ENCODE data around the gene MYH14. TPM values are rescaled to one million over a fixed set of nuclear protein-coding genes. Genes with fewer than 3 reads are reported as not detected.

MYH14 gene
- total and polyA plus RNA-seq, 9 of the 15 experiments (the other 6 are each of a cell fraction or from before 2014, with no cell fraction given), result 0.04 to 0.86 (median 0.19) TPM; not detected in 2

DNA sequence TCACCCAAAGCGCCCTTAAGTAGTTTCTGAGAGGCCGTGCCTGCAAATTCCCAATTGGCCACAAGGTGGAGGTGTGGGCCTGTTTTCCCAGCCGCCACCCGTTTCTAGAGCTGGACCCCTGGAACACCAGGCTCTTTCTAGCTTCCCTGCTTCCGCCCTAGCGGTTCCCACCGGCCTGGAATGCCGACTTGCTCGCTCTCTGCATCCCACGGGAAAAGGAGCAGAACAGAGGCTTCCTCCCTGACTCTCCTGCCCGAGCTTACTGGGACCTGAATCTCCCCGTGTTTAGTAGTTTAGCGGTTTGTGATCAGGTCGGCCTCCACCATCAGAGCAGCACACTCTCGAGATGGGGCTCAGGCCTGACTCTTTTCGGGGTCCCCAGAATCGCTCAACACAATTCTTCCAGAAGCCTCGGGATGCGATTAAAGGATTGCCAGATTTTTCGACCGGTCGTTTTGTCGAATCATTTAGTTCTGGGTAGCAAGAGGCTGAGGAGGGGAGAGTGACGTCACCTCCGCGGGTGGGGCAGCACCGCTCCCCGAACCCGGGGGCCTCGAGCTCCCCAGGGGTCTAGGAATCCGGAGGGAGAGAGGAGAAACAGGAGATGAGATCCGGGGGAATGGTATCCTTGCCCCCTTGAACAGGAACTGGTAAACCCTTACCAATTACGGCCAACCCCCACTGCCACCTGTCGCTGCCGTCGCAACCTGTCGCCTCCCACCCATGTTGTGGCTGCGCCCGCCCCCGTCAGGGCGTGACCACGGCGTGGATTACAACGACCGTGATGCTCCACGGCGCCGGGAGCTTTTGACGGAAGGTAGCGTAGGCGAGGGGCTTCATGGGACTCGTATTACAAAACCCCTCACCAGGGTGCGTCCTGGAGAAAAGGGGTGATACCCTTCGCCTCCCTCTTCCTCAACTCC is 154.0 kb downstream of the MYH14 start (continued):
- TF ChIP-seq TEAD1 (CRISPR knock-in tag; IDR thresholded peaks at IDR 0.05), result no peak
- TF ChIP-seq NRF1 (conservative IDR thresholded peaks at IDR 0.05 in 1 of 2, IDR thresholded peaks at IDR 0.05 in 1 of 2), result no peak
- TF ChIP-seq POLR2AphosphoS2 (IDR thresholded peaks at IDR 0.05; ENCODE audit: low read length), result no peak; the same call in 1 of the 2 replicates
- TF ChIP-seq, protein P1, sequence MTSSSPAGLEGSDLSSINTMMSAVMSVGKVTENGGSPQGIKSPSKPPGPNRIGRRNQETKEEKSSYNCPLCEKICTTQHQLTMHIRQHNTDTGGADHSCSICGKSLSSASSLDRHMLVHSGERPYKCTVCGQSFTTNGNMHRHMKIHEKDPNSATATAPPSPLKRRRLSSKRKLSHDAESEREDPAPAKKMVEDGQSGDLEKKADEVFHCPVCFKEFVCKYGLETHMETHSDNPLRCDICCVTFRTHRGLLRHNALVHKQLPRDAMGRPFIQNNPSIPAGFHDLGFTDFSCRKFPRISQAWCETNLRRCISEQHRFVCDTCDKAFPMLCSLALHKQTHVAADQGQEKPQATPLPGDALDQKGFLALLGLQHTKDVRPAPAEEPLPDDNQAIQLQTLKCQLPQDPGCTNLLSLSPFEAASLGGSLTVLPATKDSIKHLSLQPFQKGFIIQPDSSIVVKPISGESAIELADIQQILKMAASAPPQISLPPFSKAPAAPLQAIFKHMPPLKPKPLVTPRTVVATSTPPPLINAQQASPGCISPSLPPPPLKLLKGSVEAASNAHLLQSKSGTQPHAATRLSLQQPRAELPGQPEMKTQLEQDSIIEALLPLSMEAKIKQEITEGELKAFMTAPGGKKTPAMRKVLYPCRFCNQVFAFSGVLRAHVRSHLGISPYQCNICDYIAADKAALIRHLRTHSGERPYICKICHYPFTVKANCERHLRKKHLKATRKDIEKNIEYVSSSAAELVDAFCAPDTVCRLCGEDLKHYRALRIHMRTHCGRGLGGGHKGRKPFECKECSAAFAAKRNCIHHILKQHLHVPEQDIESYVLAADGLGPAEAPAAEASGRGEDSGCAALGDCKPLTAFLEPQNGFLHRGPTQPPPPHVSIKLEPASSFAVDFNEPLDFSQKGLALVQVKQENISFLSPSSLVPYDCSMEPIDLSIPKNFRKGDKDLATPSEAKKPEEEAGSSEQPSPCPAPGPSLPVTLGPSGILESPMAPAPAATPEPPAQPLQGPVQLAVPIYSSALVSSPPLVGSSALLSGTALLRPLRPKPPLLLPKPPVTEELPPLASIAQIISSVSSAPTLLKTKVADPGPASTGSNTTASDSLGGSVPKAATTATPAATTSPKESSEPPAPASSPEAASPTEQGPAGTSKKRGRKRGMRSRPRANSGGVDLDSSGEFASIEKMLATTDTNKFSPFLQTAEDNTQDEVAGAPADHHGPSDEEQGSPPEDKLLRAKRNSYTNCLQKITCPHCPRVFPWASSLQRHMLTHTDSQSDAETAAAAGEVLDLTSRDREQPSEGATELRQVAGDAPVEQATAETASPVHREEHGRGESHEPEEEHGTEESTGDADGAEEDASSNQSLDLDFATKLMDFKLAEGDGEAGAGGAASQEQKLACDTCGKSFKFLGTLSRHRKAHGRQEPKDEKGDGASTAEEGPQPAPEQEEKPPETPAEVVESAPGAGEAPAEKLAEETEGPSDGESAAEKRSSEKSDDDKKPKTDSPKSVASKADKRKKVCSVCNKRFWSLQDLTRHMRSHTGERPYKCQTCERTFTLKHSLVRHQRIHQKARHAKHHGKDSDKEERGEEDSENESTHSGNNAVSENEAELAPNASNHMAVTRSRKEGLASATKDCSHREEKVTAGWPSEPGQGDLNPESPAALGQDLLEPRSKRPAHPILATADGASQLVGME (CRISPR knock-in tag; IDR thresholded peaks at IDR 0.05), result peak; percentile 43; the same call in 1 of the 2 replicates
- TF ChIP-seq RBFOX2 (IDR thresholded peaks at IDR 0.05; ENCODE audit: low read depth, low read length), result peak; percentile 73
- TF ChIP-seq, protein P2, sequence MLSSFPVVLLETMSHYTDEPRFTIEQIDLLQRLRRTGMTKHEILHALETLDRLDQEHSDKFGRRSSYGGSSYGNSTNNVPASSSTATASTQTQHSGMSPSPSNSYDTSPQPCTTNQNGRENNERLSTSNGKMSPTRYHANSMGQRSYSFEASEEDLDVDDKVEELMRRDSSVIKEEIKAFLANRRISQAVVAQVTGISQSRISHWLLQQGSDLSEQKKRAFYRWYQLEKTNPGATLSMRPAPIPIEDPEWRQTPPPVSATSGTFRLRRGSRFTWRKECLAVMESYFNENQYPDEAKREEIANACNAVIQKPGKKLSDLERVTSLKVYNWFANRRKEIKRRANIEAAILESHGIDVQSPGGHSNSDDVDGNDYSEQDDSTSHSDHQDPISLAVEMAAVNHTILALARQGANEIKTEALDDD (IDR thresholded peaks at IDR 0.05), result no peak
- no peak for TF ChIP-seq DIDO1 (tag; IDR thresholded peaks at IDR 0.05; ENCODE audit: low read depth)
- TF ChIP-seq FOXA3 (CRISPR knock-in tag; conservative IDR thresholded peaks at IDR 0.05 in 1 of 2, IDR thresholded peaks at IDR 0.05 in 1 of 2), result no peak
- TF ChIP-seq ZNF140 (CRISPR knock-in tag; IDR thresholded peaks at IDR 0.05), result no peak
- TF ChIP-seq, protein P3, sequence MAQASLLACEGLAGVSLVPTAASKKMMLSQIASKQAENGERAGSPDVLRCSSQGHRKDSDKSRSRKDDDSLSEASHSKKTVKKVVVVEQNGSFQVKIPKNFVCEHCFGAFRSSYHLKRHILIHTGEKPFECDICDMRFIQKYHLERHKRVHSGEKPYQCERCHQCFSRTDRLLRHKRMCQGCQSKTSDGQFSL (CRISPR knock-in tag; IDR thresholded peaks at IDR 0.05), result 0 out of 2 replicates have a peak, but pooled peaks have one; percentile 16
- TF ChIP-seq, protein P3 (tag; IDR thresholded peaks at IDR 0.05), result no peak
- no peak for TF ChIP-seq PHF21A (IDR thresholded peaks at IDR 0.05; ENCODE audit: borderline replicate concordance, low read depth)
- TF ChIP-seq ERF (CRISPR knock-in tag; IDR thresholded peaks at IDR 0.05), result 0 out of 2 replicates have a peak, but pooled peaks have one; percentile 63
- TF ChIP-seq HNRNPH1 (optimal IDR thresholded peaks at IDR 0.05; ENCODE audit: low read depth, low read length), result no peak
- no peak for TF ChIP-seq ZNF212 (CRISPR knock-in tag; IDR thresholded peaks at IDR 0.05)
- TF ChIP-seq TAL1 (IDR thresholded peaks at IDR 0.05), result no peak
- TF ChIP-seq DNMT1 (IDR thresholded peaks at IDR 0.05), result no peak
- TF ChIP-seq, protein P4, sequence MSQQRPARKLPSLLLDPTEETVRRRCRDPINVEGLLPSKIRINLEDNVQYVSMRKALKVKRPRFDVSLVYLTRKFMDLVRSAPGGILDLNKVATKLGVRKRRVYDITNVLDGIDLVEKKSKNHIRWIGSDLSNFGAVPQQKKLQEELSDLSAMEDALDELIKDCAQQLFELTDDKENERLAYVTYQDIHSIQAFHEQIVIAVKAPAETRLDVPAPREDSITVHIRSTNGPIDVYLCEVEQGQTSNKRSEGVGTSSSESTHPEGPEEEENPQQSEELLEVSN (IDR thresholded peaks at IDR 0.05; ENCODE audit: borderline replicate concordance in 1 of 2, extremely low read depth in 1 of 2, insufficient read depth in 1 of 2, insufficient read length in 1 of 2, low read depth in 1 of 2, low read length in 1 of 2, poor library complexity in 1 of 2, severe bottlenecking in 1 of 2), result peak; percentile 86

Measured in K562 (cell line).